H1 (cell line): Measurements from ENCODE around the gene SEMA4C. TPM values are rescaled to one million over a fixed set of nuclear protein-coding genes. Genes with fewer than 3 reads are reported as not detected.

Source experiments
- polyA plus RNA-seq, 7 experiments: library from polyadenylated mRNA; depleted of rRNA in 3 of 7; stranded (reverse) in 5 of 7; unstranded in 2 of 7; fragments of >200 nt in 5 of 7; fragments of 200-250 nt in 2 of 7; gene quantifications; 1 replicate in 5 of 7; 2 replicates in 1 of 7; 4 replicates in 1 of 7; pipeline versions ENCODE4 v1.2.1 to v1.2.3, GENCODE V29; 2011 to 2013; ENCODE audit warnings: missing spikeins in 2 of 7, mixed read lengths in 2 of 7
- total RNA-seq: library from RNA; stranded (reverse); fragmentation: NEBNext Ultra II Directional; extraction: Animal tissue kit (Norgen Biotek cat#: 25700); gene quantifications from 2 replicates; pipeline ENCODE4 v1.2.1, GENCODE V29; 2021
- TF ChIP-seq, protein P1 (sequence below): fragments of 300-600 bp; sonication (generic); IDR thresholded peaks from 2 replicates; pipeline ENCODE4 v1.7.1; 2012; ENCODE audit warnings: low read length, moderate library complexity, mild to moderate bottlenecking, inconsistent platforms; ENCODE audit not compliant: insufficient replicate concordance

SEMA4C gene
- total and polyA plus RNA-seq, 2 of the 8 experiments (the other 6 are each of a cell fraction or from before 2014, with no cell fraction given), result 47.5 to 67.3 TPM

- TF ChIP-seq, protein P1, sequence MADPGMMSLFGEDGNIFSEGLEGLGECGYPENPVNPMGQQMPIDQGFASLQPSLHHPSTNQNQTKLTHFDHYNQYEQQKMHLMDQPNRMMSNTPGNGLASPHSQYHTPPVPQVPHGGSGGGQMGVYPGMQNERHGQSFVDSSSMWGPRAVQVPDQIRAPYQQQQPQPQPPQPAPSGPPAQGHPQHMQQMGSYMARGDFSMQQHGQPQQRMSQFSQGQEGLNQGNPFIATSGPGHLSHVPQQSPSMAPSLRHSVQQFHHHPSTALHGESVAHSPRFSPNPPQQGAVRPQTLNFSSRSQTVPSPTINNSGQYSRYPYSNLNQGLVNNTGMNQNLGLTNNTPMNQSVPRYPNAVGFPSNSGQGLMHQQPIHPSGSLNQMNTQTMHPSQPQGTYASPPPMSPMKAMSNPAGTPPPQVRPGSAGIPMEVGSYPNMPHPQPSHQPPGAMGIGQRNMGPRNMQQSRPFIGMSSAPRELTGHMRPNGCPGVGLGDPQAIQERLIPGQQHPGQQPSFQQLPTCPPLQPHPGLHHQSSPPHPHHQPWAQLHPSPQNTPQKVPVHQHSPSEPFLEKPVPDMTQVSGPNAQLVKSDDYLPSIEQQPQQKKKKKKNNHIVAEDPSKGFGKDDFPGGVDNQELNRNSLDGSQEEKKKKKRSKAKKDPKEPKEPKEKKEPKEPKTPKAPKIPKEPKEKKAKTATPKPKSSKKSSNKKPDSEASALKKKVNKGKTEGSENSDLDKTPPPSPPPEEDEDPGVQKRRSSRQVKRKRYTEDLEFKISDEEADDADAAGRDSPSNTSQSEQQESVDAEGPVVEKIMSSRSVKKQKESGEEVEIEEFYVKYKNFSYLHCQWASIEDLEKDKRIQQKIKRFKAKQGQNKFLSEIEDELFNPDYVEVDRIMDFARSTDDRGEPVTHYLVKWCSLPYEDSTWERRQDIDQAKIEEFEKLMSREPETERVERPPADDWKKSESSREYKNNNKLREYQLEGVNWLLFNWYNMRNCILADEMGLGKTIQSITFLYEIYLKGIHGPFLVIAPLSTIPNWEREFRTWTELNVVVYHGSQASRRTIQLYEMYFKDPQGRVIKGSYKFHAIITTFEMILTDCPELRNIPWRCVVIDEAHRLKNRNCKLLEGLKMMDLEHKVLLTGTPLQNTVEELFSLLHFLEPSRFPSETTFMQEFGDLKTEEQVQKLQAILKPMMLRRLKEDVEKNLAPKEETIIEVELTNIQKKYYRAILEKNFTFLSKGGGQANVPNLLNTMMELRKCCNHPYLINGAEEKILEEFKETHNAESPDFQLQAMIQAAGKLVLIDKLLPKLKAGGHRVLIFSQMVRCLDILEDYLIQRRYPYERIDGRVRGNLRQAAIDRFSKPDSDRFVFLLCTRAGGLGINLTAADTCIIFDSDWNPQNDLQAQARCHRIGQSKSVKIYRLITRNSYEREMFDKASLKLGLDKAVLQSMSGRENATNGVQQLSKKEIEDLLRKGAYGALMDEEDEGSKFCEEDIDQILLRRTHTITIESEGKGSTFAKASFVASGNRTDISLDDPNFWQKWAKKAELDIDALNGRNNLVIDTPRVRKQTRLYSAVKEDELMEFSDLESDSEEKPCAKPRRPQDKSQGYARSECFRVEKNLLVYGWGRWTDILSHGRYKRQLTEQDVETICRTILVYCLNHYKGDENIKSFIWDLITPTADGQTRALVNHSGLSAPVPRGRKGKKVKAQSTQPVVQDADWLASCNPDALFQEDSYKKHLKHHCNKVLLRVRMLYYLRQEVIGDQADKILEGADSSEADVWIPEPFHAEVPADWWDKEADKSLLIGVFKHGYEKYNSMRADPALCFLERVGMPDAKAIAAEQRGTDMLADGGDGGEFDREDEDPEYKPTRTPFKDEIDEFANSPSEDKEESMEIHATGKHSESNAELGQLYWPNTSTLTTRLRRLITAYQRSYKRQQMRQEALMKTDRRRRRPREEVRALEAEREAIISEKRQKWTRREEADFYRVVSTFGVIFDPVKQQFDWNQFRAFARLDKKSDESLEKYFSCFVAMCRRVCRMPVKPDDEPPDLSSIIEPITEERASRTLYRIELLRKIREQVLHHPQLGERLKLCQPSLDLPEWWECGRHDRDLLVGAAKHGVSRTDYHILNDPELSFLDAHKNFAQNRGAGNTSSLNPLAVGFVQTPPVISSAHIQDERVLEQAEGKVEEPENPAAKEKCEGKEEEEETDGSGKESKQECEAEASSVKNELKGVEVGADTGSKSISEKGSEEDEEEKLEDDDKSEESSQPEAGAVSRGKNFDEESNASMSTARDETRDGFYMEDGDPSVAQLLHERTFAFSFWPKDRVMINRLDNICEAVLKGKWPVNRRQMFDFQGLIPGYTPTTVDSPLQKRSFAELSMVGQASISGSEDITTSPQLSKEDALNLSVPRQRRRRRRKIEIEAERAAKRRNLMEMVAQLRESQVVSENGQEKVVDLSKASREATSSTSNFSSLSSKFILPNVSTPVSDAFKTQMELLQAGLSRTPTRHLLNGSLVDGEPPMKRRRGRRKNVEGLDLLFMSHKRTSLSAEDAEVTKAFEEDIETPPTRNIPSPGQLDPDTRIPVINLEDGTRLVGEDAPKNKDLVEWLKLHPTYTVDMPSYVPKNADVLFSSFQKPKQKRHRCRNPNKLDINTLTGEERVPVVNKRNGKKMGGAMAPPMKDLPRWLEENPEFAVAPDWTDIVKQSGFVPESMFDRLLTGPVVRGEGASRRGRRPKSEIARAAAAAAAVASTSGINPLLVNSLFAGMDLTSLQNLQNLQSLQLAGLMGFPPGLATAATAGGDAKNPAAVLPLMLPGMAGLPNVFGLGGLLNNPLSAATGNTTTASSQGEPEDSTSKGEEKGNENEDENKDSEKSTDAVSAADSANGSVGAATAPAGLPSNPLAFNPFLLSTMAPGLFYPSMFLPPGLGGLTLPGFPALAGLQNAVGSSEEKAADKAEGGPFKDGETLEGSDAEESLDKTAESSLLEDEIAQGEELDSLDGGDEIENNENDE, result no peak
Measured at GRCh38 chr2:96810783-96811192, 59.1 kb downstream of the SEMA4C start (continued).
